Naive thymus-derived CD4-positive, alpha-beta T cell (primary cell): ENCODE measurements around the gene OGFR. TPM values are rescaled to one million over a fixed set of nuclear protein-coding genes. Genes with fewer than 3 reads are reported as not detected.
A peak's percentile ranks its signal among the peaks of the same experiment; 100 is the strongest.

Source experiments
- ATAC-seq: fragments of 150-1000 bp; cut with Tn5 transposase; 2 replicates; pipeline ENCODE4 v1.10.0; 2021; ENCODE audit warnings: mild to moderate bottlenecking, moderate library complexity
- CTCF ChIA-PET: fragments of 350-600 bp; sonication (Branson Sonifier 250); formaldehyde crosslinking; loops from one replicate; lab custom pipeline; 2021; ENCODE audit warnings: antibody characterized with exemption; lab: Charles Lee
- POLR2A ChIA-PET: fragments of 350-600 bp; sonication (Branson Sonifier 250); formaldehyde crosslinking; loops from one replicate; lab custom pipeline; 2021; ENCODE audit warnings: antibody characterized with exemption, inconsistent platforms; lab: Charles Lee
- DNase-seq, 9 donors: peaks; one replicate each; pipeline versions ENCODE4 v3.0.0 to v3.0.0-alpha.2; 2020 to 2022; ENCODE audit warnings: mixed read lengths in 1 of 9
- H3K27ac ChIP-seq: one replicate; pipeline ENCODE4 v1.7.0; 2013; ENCODE audit warnings: mild to moderate bottlenecking, low read depth, low read length, moderate library complexity
- H3K27me3 ChIP-seq, 2 donors: one replicate each; pipeline ENCODE4 v1.7.0; 2013; ENCODE audit warnings: low read length in 2 of 2, mild to moderate bottlenecking in 2 of 2, moderate library complexity in 2 of 2; ENCODE audit not compliant: control insufficient read depth in 2 of 2, insufficient read depth in 2 of 2
- H3K36me3 ChIP-seq, 3 experiments: 1 replicate in 2 of 3; 2 replicates in 1 of 3; pipeline ENCODE4 v1.7.0; 2013; ENCODE audit warnings: low read length in 3 of 3, mild to moderate bottlenecking in 3 of 3, moderate library complexity in 1 of 3; ENCODE audit not compliant: insufficient read depth in 3 of 3, control insufficient read depth in 2 of 3
- H3K4me1 ChIP-seq, 2 donors: one replicate each; pipeline ENCODE4 v1.7.0; 2013; ENCODE audit warnings: low read length in 2 of 2, mild to moderate bottlenecking in 2 of 2, moderate library complexity in 1 of 2; ENCODE audit not compliant: control insufficient read depth in 2 of 2, insufficient read depth in 2 of 2
- H3K4me3 ChIP-seq: 2 replicates; pipeline ENCODE4 v1.7.0; 2013; ENCODE audit warnings: mild to moderate bottlenecking, low read length
- H3K9me3 ChIP-seq, 3 experiments: 1 replicate in 2 of 3; 2 replicates in 1 of 3; pipeline ENCODE4 v1.7.0; 2013; ENCODE audit warnings: low read length in 3 of 3; ENCODE audit not compliant: control insufficient read depth in 2 of 3
- H3K27ac Mint-ChIP-seq, 9 donors: one replicate each; pipeline ENCODE4 v1.8.0; 2020 to 2022; ENCODE audit warnings: mixed read lengths in 9 of 9, mild to moderate bottlenecking in 8 of 9, moderate library complexity in 5 of 9, inconsistent platforms in 2 of 9
- H3K27me3 Mint-ChIP-seq, 5 donors: one replicate each; pipeline ENCODE4 v1.8.0; 2021 to 2022; ENCODE audit warnings: mixed read lengths in 5 of 5, mild to moderate bottlenecking in 1 of 5
- H3K36me3 Mint-ChIP-seq, 5 donors: one replicate each; pipeline ENCODE4 v1.8.0; 2020 to 2022; ENCODE audit warnings: mixed read lengths in 5 of 5, mild to moderate bottlenecking in 3 of 5, inconsistent platforms in 1 of 5
- H3K4me1 Mint-ChIP-seq, 7 donors: one replicate each; pipeline ENCODE4 v1.8.0; 2020 to 2022; ENCODE audit warnings: mixed read lengths in 7 of 7, mild to moderate bottlenecking in 3 of 7, inconsistent platforms in 1 of 7
- H3K4me3 Mint-ChIP-seq, 10 donors: one replicate each; pipeline ENCODE4 v1.8.0; 2020 to 2022; ENCODE audit warnings: mild to moderate bottlenecking in 10 of 10, mixed read lengths in 10 of 10, moderate library complexity in 6 of 10, inconsistent platforms in 2 of 10
- H3K9me3 Mint-ChIP-seq, 11 donors: one replicate each; pipeline ENCODE4 v1.8.0; 2020 to 2022; ENCODE audit warnings: mixed read lengths in 11 of 11, mild to moderate bottlenecking in 4 of 11, inconsistent platforms in 1 of 11, moderate library complexity in 1 of 11
- intact Hi-C, 2 donors: fragments of 100-400 bp; cut with micrococcal nuclease; formaldehyde crosslinking; loops; one replicate each; pipeline ENCODE4 v1.15.1; 2023
- polyA plus RNA-seq, 2 donors: library from polyadenylated mRNA; unstranded; fragments of 300-500 nt; fragmentation: Illumina TruSeq; gene quantifications; one replicate each; pipeline ENCODE4 v1.2.3, GENCODE V29; 2021
- total RNA-seq, 6 experiments: library from RNA in 5 of 6; stranded (reverse) in 5 of 6; gene quantifications; 1 replicate in 5 of 6; 2 replicates in 1 of 6; pipeline ENCODE4 v1.2.3 and lab custom pipeline; 2021 to 2026

OGFR gene
- total and polyA plus RNA-seq, 7 experiments from 2014 or later = 34.5 to 82.7 (median 69.6) TPM

DNA sequence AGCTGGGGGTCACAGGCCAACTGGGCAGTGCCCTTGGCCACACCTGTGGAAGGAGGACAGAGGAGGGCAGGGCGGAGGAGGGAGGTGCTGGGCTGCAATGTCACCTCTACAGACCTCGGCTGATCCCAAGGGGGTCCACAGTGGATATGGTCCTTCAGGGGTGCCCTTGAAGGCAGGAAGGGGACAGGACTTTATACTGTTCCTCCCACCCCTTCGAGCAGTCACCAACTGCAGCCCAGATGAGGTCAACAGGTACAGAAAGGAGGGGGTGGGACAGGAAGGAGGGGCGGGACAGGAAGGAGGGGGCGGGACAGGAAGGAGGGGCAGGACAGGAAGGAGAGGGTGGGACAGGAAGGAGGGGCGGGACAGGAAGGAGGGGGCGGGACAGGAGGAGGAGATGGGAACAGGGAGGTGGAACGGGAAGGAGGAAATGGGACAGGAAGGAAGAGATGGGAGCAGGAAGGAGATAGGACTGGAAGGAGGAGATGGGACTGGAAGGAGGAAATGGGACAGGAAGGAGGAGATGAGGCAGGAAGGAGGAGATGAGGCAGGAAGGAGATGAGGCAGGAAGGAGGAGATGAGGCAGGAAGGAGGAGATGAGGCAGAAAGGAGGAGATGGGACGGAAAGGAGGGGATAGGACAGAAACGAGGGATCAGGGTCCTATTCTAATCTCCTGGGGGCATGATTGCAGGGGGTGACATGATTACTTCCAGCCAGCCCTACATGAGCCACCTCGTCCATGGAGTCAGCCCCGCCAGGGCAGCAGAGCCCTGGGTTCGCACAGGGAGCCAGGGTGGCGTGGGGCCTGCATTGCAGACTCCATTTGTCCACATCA is 27.7 kb upstream of the OGFR start:
- Mint-ChIP-seq H3K36me3 (peaks cover 0 to 3% (median 0%) of the 10 kb centered on the region in 5 donors), H3K9me3 (peaks cover 0 to 4% (median 0%) of the 10 kb centered on the region in 11 donors), H3K4me1 (peaks cover 35 to 65% (median 58%) of the 10 kb centered on the region in 7 donors), H3K4me3 (peak overlapping the region; percentile 51 to 91 (median 66)), H3K27ac (peak overlapping the region; percentile 90 to 95 (median 93)), H3K27me3 (no peaks in the 10 kb centered on the region)
- DNase-seq (peak in 7 of 9 donors; percentile 35 to 70 (median 57)), ATAC-seq (peak; percentile 78)
- Histone ChIP-seq H3K4me3 (peak overlapping the region; percentile 49), H3K36me3 (no peaks in the 10 kb centered on the region), H3K27me3 (no peaks in the 10 kb centered on the region), H3K9me3 (no peaks in the 10 kb centered on the region), H3K27ac (peak overlapping the region; percentile 77), H3K4me1 (peaks cover 24 to 49% of the 10 kb centered on the region in 2 donors)
- intact Hi-C loops = loop anchor here (1.0 to 5.0 kb wide), 6 partner anchors 14 to 135 kb away; partner anchors contain the start of genes OGFR (in 1 of the 2) and SLCO4A1 (in 1 of the 2)
- POLR2A ChIA-PET = interaction anchor here (0.9 to 6.3 kb wide), 2 partner anchors 18 to 27 kb away, joined by 3 to 40 read pairs; partner anchors contain the start of gene MRGBP
- CTCF ChIA-PET = no interaction called here

GRCh38 chr20:62777528-62777830 is 27.2 kb upstream of the OGFR start:
- ChIA-PET CTCF (no interaction called here), POLR2A (no interaction called here)
- H3K36me3 Mint-ChIP-seq = peaks cover 0 to 3% (median 0%) of the 10 kb centered on the region in 5 donors
- Histone ChIP-seq H3K36me3 (no peaks in the 10 kb centered on the region), H3K4me3 (no peak overlapping the region), H3K4me1 (peaks cover 24 to 49% of the 10 kb centered on the region in 2 donors), H3K27me3 (no peaks in the 10 kb centered on the region), H3K27ac (no peak overlapping the region), H3K9me3 (no peaks in the 10 kb centered on the region)
- peak overlapping the region; percentile 90 to 95 (median 93) for H3K27ac Mint-ChIP-seq
- DNase-seq (no peak), ATAC-seq (no peak)
- peaks cover 35 to 62% (median 56%) of the 10 kb centered on the region in 7 donors for H3K4me1 Mint-ChIP-seq
- H3K27me3 Mint-ChIP-seq = no peaks in the 10 kb centered on the region
- peak overlapping the region in 5 of 10 donors; percentile 48 to 91 (median 63) for H3K4me3 Mint-ChIP-seq
- peaks cover 0 to 4% (median 0%) of the 10 kb centered on the region in 11 donors for H3K9me3 Mint-ChIP-seq
- intact Hi-C loops = loop anchor here (1.0 to 5.0 kb wide), 4 partner anchors 14 to 125 kb away; no protein-coding TSS in a partner anchor

- peak overlapping the region in 2 of 10 donors; percentile 20 to 32 for H3K4me3 Mint-ChIP-seq
- H3K4me1 Mint-ChIP-seq = peaks cover 35 to 62% (median 56%) of the 10 kb centered on the region in 7 donors
- no peaks in the 10 kb centered on the region for H3K9me3 ChIP-seq
- peaks cover 24 to 45% of the 10 kb centered on the region in 2 donors for H3K4me1 ChIP-seq
- no peaks in the 10 kb centered on the region for H3K36me3 ChIP-seq
- no peaks in the 10 kb centered on the region for H3K27me3 Mint-ChIP-seq
- no peak overlapping the region for H3K4me3 ChIP-seq
- ChIA-PET POLR2A (no interaction called here), CTCF (interaction anchor here (1.7 kb wide), 1 partner anchor 30 kb away, joined by 4 read pairs; no protein-coding TSS in a partner anchor)
- no peaks in the 10 kb centered on the region for H3K27me3 ChIP-seq
- H3K27ac Mint-ChIP-seq = peak overlapping the region; percentile 19 to 78 (median 42)
- peaks cover 0 to 4% (median 0%) of the 10 kb centered on the region in 11 donors for H3K9me3 Mint-ChIP-seq
- no peak overlapping the region for H3K27ac ChIP-seq
- intact Hi-C loops = loop anchor here in 1 of 2 donors (5.0 kb wide), 1 partner anchor 126 kb away; no protein-coding TSS in a partner anchor
- no peak for DNase-seq
- H3K36me3 Mint-ChIP-seq = peaks cover 0 to 3% (median 0%) of the 10 kb centered on the region in 5 donors
- ATAC-seq = no peak
Measured at GRCh38 chr20:62778058-62778457, 26.6 kb upstream of the OGFR start.

- peaks cover 0 to 4% (median 0%) of the 10 kb centered on the region in 11 donors for H3K9me3 Mint-ChIP-seq
- peak overlapping the region in 8 of 9 donors; percentile 23 to 78 (median 44) for H3K27ac Mint-ChIP-seq
- ChIA-PET POLR2A (interaction anchor here (0.9 to 1.0 kb wide), 2 partner anchors 16 to 126 kb away, joined by 3 to 6 read pairs; no protein-coding TSS in a partner anchor), CTCF (interaction anchor here (0.5 to 1.7 kb wide), 2 partner anchors 29 to 39 kb away, joined by 3 to 4 read pairs; no protein-coding TSS in a partner anchor)
- H3K4me3 Mint-ChIP-seq = peak overlapping the region in 1 of 10 donors; percentile 32
- no peak overlapping the region for H3K27ac ChIP-seq
- H3K27me3 Mint-ChIP-seq = no peaks in the 10 kb centered on the region
- H3K36me3 Mint-ChIP-seq = peaks cover 0 to 3% (median 0%) of the 10 kb centered on the region in 5 donors
- peaks cover 24 to 37% of the 10 kb centered on the region in 2 donors for H3K4me1 ChIP-seq
- no peak for ATAC-seq
- no peak for DNase-seq
- H3K4me3 ChIP-seq = no peak overlapping the region
- no peaks in the 10 kb centered on the region for H3K27me3 ChIP-seq
- no peaks in the 10 kb centered on the region for H3K36me3 ChIP-seq
- intact Hi-C loops = loop anchor here in 1 of 2 donors (5.0 kb wide), 1 partner anchor 127 kb away; no protein-coding TSS in a partner anchor
- peaks cover 32 to 58% (median 50%) of the 10 kb centered on the region in 7 donors for H3K4me1 Mint-ChIP-seq
- no peaks in the 10 kb centered on the region for H3K9me3 ChIP-seq
Measured at GRCh38 chr20:62778601-62779416, 25.8 kb upstream of the OGFR start.

DNA sequence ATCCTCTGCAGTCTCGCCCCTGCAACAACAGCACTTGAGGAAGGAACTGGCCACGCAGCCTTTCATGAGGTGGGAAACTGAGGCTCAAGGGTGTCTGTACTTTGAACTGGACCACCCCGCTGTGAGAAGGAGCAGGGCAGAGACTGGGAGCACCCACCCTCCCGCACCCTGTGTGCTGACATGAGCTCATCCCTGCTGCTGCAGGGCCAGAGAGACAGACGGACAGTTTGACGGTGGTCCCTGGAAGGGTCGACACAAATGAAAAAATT is 25.3 kb upstream of the OGFR start:
- peaks cover 0 to 4% (median 0%) of the 10 kb centered on the region in 11 donors for H3K9me3 Mint-ChIP-seq
- Histone ChIP-seq H3K36me3 (no peaks in the 10 kb centered on the region), H3K9me3 (no peaks in the 10 kb centered on the region), H3K27ac (no peak overlapping the region), H3K4me1 (peaks cover 24 to 33% of the 10 kb centered on the region in 2 donors), H3K4me3 (no peak overlapping the region), H3K27me3 (no peaks in the 10 kb centered on the region)
- H3K27me3 Mint-ChIP-seq = no peaks in the 10 kb centered on the region
- peaks cover 28 to 52% (median 46%) of the 10 kb centered on the region in 7 donors for H3K4me1 Mint-ChIP-seq
- intact Hi-C loops = loop anchor here in 1 of 2 donors (5.0 kb wide), 1 partner anchor 127 kb away; no protein-coding TSS in a partner anchor
- H3K4me3 Mint-ChIP-seq = no peak overlapping the region
- POLR2A ChIA-PET = interaction anchor here (0.9 to 1.0 kb wide), 2 partner anchors 15 to 127 kb away, joined by 3 to 6 read pairs; no protein-coding TSS in a partner anchor
- CTCF ChIA-PET = interaction anchor here (0.5 to 1.7 kb wide), 4 partner anchors 13 to 1094 kb away, joined by 3 to 4 read pairs (median 4); no protein-coding TSS in a partner anchor
- peaks cover 0 to 3% (median 0%) of the 10 kb centered on the region in 5 donors for H3K36me3 Mint-ChIP-seq
- peak overlapping the region in 1 of 9 donors; percentile 74 for H3K27ac Mint-ChIP-seq
- ATAC-seq = no peak
- no peak for DNase-seq

DNA sequence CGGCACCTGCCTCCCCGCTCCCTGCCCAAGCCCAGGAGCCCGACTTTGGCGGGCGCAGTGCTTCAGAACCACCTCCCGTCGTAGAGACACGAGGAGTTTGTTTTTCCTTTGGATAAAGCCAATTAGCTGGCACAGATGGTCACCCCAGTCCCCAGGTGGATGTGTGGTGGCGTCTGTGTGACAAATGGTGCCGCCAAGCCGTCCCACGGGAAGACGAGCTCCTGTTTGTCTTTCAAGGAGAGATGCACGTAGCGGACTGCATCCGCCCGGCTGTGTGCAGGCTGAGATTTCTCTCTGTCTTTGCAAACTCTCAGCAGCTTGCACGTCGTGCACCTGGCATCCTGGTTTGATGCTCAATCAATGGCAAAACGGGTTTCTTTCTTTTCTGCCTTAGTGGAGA is 24.4 kb upstream of the OGFR start:
- Mint-ChIP-seq H3K4me3 (no peak overlapping the region), H3K36me3 (peaks cover 0 to 3% (median 0%) of the 10 kb centered on the region in 5 donors), H3K4me1 (peaks cover 21 to 44% (median 38%) of the 10 kb centered on the region in 7 donors), H3K9me3 (peaks cover 0 to 4% (median 0%) of the 10 kb centered on the region in 11 donors), H3K27me3 (no peaks in the 10 kb centered on the region), H3K27ac (peak overlapping the region in 1 of 9 donors; percentile 38)
- no peak for ATAC-seq
- Histone ChIP-seq H3K36me3 (no peaks in the 10 kb centered on the region), H3K4me1 (peaks cover 19 to 24% of the 10 kb centered on the region in 2 donors), H3K27me3 (no peaks in the 10 kb centered on the region), H3K4me3 (no peak overlapping the region), H3K27ac (no peak overlapping the region), H3K9me3 (no peaks in the 10 kb centered on the region)
- ChIA-PET POLR2A (interaction anchor here (0.7 to 1.0 kb wide), 2 partner anchors 14 to 837 kb away, joined by 3 to 6 read pairs; no protein-coding TSS in a partner anchor), CTCF (interaction anchor here (0.8 kb wide), 1 partner anchor 12 kb away, joined by 3 read pairs; no protein-coding TSS in a partner anchor)
- no peak for DNase-seq
- intact Hi-C loops = no loop called here
